ENCODE measurements around the gene SPDEF.

DNA sequence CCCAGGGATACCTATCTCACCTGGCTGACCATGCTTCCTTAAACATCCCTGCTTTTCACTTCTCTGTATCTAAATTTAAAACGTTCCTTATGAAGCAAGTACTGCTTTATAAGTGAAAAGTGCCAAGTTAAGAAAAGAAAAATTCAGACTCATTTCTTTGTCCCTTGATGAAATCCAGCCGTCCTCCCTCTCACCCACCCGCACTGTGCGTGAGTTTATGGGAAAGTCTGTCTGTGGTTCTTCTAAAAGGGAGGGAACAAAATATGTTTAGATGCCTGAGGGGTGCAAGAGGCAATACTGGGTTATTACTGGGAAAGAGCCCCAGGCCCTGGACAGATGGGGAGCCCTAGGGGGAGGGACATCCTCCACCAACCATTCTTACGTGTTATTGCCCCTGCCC is 31.2 kb downstream of the SPDEF start:
- no peak for TF ChIP-seq EZH2 (IDR thresholded peaks at IDR 0.05; ENCODE audit: borderline replicate concordance, low read length)
- TF ChIP-seq CTCF (IDR thresholded peaks at IDR 0.05; ENCODE audit: low read length): no peak
